Fibroblast of skin of back (primary cell): ENCODE data around the gene PSMB8.

Source experiments
- DNase-seq: peaks from one replicate; pipeline ENCODE4 v3.0.0-alpha.2; 2013

The PSMB8 gene

GRCh38 chr6:32792901-32793435 lies 50.9 kb downstream of the PSMB8 start:
- no peak for DNase-seq
